ENCODE results near the gene ASB1. TPM values are rescaled to one million over a fixed set of nuclear protein-coding genes. Genes with fewer than 3 reads are reported as not detected.

The ASB1 gene
- total and polyA plus RNA-seq, 2 donors (not counting 1 experiment from before 2014, with no cell fraction given): 31.9 to 50.7 TPM

GRCh38 chr2:238398577-238398976 is 28.1 kb upstream of the ASB1 start:
- Histone ChIP-seq H2AFZ (ENCODE audit: insufficient read depth, low read depth, low read length, poor library complexity, severe bottlenecking) (no peak overlapping the region), H3K9me3 (ENCODE audit: control extremely low read depth in 1 of 3, control insufficient read depth in 2 of 3, insufficient read depth in 1 of 3, low read length in 2 of 3) (no peaks in the 10 kb centered on the region), H3K27me3 (replicated peaks in 1 of 4; ENCODE audit: control extremely low read depth in 1 of 4, control insufficient read depth in 3 of 4, insufficient read depth in 4 of 4, low read length in 3 of 4) (no peaks in the 10 kb centered on the region), H3K9ac (ENCODE audit: low read length) (no peak overlapping the region), H3K27ac (ENCODE audit: low read length in 2 of 2) (no peak overlapping the region), H3K79me2 (ENCODE audit: control insufficient read depth, insufficient read depth, low read length) (no peaks in the 10 kb centered on the region), H3K4me1 (ENCODE audit: control insufficient read depth in 2 of 2, insufficient read depth in 2 of 2, low read length in 2 of 2) (no peaks in the 10 kb centered on the region), H3K4me3 (ENCODE audit: control extremely low read depth in 1 of 5, extremely low read depth in 1 of 5, insufficient read depth in 1 of 5, low read depth in 2 of 5, low read length in 4 of 5) (no peak overlapping the region), H3K4me2 (replicated peaks; ENCODE audit: low read depth, low read length, poor library complexity, severe bottlenecking) (no peak overlapping the region), H3K36me3 (replicated peaks in 1 of 2; ENCODE audit: control extremely low read depth in 1 of 2, control insufficient read depth in 1 of 2, extremely low read depth in 1 of 2, insufficient read depth in 2 of 2, low read length in 1 of 2) (peaks cover 0 to 5% of the 10 kb centered on the region in 2 experiments), H4K20me1 (ENCODE audit: control insufficient read depth, insufficient read depth, low read length, poor library complexity, severe bottlenecking) (no peaks in the 10 kb centered on the region)
- Mint-ChIP-seq H3K27me3 (no peaks in the 10 kb centered on the region), H3K4me1 (no peaks in the 10 kb centered on the region), H3K9me3 (ENCODE audit: insufficient read depth) (no peaks in the 10 kb centered on the region), H3K4me3 (no peak overlapping the region), H3K27ac (no peak overlapping the region)
- 100% methylated on average over 3 of the region's 6 CpGs for WGBS (ENCODE audit: insufficient coverage)
- intact Hi-C loops (cut with micrococcal nuclease): no loop called here
- no peak for TF ChIP-seq EZH2 (IDR thresholded peaks at IDR 0.05; ENCODE audit: borderline replicate concordance, insufficient read depth, low read depth, low read length, poor library complexity, severe bottlenecking)
- TF ChIP-seq CTCF (IDR thresholded peaks at IDR 0.05): no peak
- no peak for DNase-seq
- ATAC-seq (ENCODE audit: low read depth): no peak
- ChIA-PET CTCF (no interaction called here), POLR2A (no interaction called here)

DNA sequence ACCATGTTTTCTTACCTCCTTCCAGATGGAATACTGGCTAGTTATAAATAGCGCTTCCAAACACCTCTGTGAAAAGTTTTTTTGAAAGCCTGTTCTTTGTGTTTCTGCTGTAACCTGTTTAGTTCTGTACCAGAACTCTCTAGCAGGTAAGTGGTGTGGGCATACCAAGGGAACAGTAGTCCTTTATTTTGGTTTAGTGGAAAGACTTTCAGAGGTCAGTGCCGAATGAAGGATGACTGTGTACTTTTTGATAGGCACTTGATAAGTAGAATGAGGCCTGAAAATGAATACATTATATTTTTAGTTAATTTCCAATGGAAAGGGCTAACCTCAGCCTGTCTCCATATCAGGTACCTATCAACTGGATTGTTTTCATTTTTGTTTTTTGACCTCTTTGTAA is 27.6 kb upstream of the ASB1 start:
- Mint-ChIP-seq H3K27me3 (no peaks in the 10 kb centered on the region), H3K4me1 (no peaks in the 10 kb centered on the region), H3K27ac (no peak overlapping the region), H3K9me3 (ENCODE audit: insufficient read depth) (no peaks in the 10 kb centered on the region), H3K4me3 (no peak overlapping the region)
- TF ChIP-seq EZH2 (IDR thresholded peaks at IDR 0.05; ENCODE audit: borderline replicate concordance, insufficient read depth, low read depth, low read length, poor library complexity, severe bottlenecking) (no peak), CTCF (IDR thresholded peaks at IDR 0.05) (no peak)
- intact Hi-C loops (cut with micrococcal nuclease): no loop called here
- Histone ChIP-seq H3K4me1 (ENCODE audit: control insufficient read depth in 2 of 2, insufficient read depth in 2 of 2, low read length in 2 of 2) (no peaks in the 10 kb centered on the region), H3K4me2 (replicated peaks; ENCODE audit: low read depth, low read length, poor library complexity, severe bottlenecking) (no peak overlapping the region), H3K4me3 (ENCODE audit: control extremely low read depth in 1 of 5, extremely low read depth in 1 of 5, insufficient read depth in 1 of 5, low read depth in 2 of 5, low read length in 4 of 5) (no peak overlapping the region), H3K9ac (ENCODE audit: low read length) (no peak overlapping the region), H3K79me2 (ENCODE audit: control insufficient read depth, insufficient read depth, low read length) (no peaks in the 10 kb centered on the region), H3K27ac (ENCODE audit: low read length in 2 of 2) (no peak overlapping the region), H3K9me3 (ENCODE audit: control extremely low read depth in 1 of 3, control insufficient read depth in 2 of 3, insufficient read depth in 1 of 3, low read length in 2 of 3) (no peaks in the 10 kb centered on the region), H2AFZ (ENCODE audit: insufficient read depth, low read depth, low read length, poor library complexity, severe bottlenecking) (no peak overlapping the region), H4K20me1 (ENCODE audit: control insufficient read depth, insufficient read depth, low read length, poor library complexity, severe bottlenecking) (no peaks in the 10 kb centered on the region), H3K36me3 (replicated peaks in 1 of 2; ENCODE audit: control extremely low read depth in 1 of 2, control insufficient read depth in 1 of 2, extremely low read depth in 1 of 2, insufficient read depth in 2 of 2, low read length in 1 of 2) (peaks cover 0 to 5% of the 10 kb centered on the region in 2 experiments), H3K27me3 (replicated peaks in 1 of 4; ENCODE audit: control extremely low read depth in 1 of 4, control insufficient read depth in 3 of 4, insufficient read depth in 4 of 4, low read length in 3 of 4) (no peaks in the 10 kb centered on the region)
- no peak for ATAC-seq (ENCODE audit: low read depth)
- no peak for DNase-seq
- ChIA-PET POLR2A (no interaction called here), CTCF (no interaction called here)
- no CpG with 5 or more reads among the region's 2 CpGs for WGBS (ENCODE audit: insufficient coverage)

Measured in B cell (primary cell).